Stimulated activated CD8-positive, alpha-beta memory T cell treated with anti-CD3 and anti-CD28 coated beads, Interleukin-4, amount 100 ng/mL, for 4 hours (primary cell): ENCODE data around the gene RNF112.

Source experiments
- DNase-seq, 2 donors: peaks; one replicate each; pipeline ENCODE4 v3.0.0-alpha.2; 2020; ENCODE audit warnings: low read depth in 2 of 2, low spot score in 1 of 2

Gene RNF112

GRCh38 chr17:19372866-19373504 is 38.0 kb upstream of the RNF112 start:
- no peak for DNase-seq

GRCh38 chr17:19374136-19374535 is 36.9 kb upstream of the RNF112 start:
- DNase-seq: no peak

- DNase-seq: no peak
These were observed 35.3 kb upstream of the RNF112 start for GRCh38 chr17:19375732-19376131.

- DNase-seq: no peak
These were observed 34.2 kb upstream of the RNF112 start for GRCh38 chr17:19376811-19377210.

- DNase-seq: peak; percentile 76 to 90
These were observed 33.2 kb upstream of the RNF112 start for GRCh38 chr17:19377602-19378415.

GRCh38 chr17:19378416-19379360 is 32.3 kb upstream of the RNF112 start, which contains the start of gene MAPK7:
Gene MAPK7 (plus strand): TSS chr17:19378498. CDS start chr17:19378901, 403 bp downstream.
- no peak for DNase-seq

GRCh38 chr17:19379361-19380065 is 31.5 kb upstream of the RNF112 start:
- no peak for DNase-seq

GRCh38 chr17:19380481-19381301 is 30.3 kb upstream of the RNF112 start:
- no peak for DNase-seq

GRCh38 chr17:19381361-19381740 is 29.7 kb upstream of the RNF112 start:
- DNase-seq: no peak

GRCh38 chr17:19381741-19382444 is 29.1 kb upstream of the RNF112 start:
- DNase-seq: no peak

GRCh38 chr17:19382531-19383444 is 28.2 kb upstream of the RNF112 start:
- DNase-seq: no peak

GRCh38 chr17:19383681-19384470 is 27.2 kb upstream of the RNF112 start:
- DNase-seq: no peak

- no peak for DNase-seq
These were observed 26.2 kb upstream of the RNF112 start for GRCh38 chr17:19384723-19385391.

- DNase-seq: no peak
These were observed 25.5 kb upstream of the RNF112 start for GRCh38 chr17:19385521-19385983.

- DNase-seq: no peak
These were observed 24.7 kb upstream of the RNF112 start for GRCh38 chr17:19386051-19386929.
